ENCODE measurements around the gene ZBTB16. TPM values are rescaled to one million over a fixed set of nuclear protein-coding genes. Genes with fewer than 3 reads are reported as not detected.

The ZBTB16 gene
- total and polyA plus RNA-seq, 4 donors: 32.9 to 283 (median 74.5) TPM

DNA sequence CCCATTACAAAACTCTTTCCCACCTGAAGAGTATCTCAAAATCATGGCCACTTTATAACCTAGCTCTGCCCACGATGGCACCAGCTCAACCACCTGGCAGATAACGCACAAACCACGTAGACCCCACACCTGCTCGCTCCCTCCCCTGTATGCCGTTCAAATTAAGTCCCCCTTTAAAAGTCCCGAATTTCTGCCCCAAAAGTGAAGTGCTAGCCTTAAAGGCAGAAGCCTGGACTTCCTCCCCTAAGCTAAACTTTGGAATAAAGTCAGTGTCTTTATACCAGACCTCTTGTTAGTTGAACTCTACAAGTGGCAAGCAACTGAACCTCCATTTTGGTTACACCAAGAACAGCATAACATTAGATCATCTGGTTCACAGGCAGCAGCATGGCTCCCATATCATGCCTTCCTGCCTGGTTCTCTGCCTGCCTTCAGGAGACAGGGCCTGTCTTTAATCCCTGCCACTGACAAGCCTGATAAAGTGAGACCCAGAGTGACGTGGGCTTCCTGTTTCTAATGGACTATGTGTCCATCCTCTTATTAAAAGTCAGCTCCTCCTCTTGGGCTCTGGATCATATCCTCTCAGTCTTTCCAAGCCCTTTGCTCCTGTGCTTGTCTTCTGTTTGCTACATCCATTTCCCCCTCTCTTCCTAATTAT, 204.1 kb downstream of the ZBTB16 start:
- Histone ChIP-seq H3K4me3 (ENCODE audit: low read length in 2 of 2) (no peak overlapping the region), H3K36me3 (ENCODE audit: control insufficient read depth in 1 of 2, insufficient read depth in 2 of 2, low read length in 1 of 2) (no peaks in the 10 kb centered on the region), H3K27ac (ENCODE audit: low read depth in 1 of 2, low read length in 2 of 2) (no peak overlapping the region), H3K27me3 (ENCODE audit: control insufficient read depth in 1 of 2, insufficient read depth in 2 of 2, low read length in 1 of 2) (no peaks in the 10 kb centered on the region), H3K9me3 (ENCODE audit: control insufficient read depth, low read length) (no peaks in the 10 kb centered on the region), H3K4me1 (ENCODE audit: control insufficient read depth in 1 of 2, insufficient read depth in 2 of 2, low read length in 2 of 2) (no peaks in the 10 kb centered on the region)
- no peak for ATAC-seq (ENCODE audit: low FRiP score)
- DNase-seq: no peak
- intact Hi-C loops (cut with DNase I): loop anchor here in 1 of 2 donors (5.0 kb wide), 2 partner anchors 226 to 366 kb away; no protein-coding TSS in a partner anchor
- WGBS, 2 donors: 79 to 81% methylated on average over 7 of the region's 7 CpGs

DNA sequence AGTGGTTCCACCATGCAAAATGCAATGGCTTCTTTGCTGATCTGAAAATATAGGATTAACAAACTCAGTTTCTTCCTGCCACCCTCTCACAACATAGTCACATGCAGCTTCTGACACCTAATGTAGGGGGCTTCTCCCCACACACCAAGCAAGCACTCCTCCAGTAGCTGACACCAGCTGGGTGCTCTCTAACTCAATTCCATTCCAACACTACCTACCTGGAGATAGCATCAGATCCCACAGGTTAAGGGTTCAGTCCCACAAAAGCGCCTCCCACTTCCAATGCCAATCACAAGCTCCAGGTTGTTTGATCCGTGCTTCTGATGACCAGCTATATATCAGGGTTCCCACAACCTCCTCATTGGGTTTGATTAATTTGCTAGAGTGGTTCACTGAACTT, 204.9 kb downstream of the ZBTB16 start:
- Histone ChIP-seq H3K36me3 (ENCODE audit: control insufficient read depth in 1 of 2, insufficient read depth in 2 of 2, low read length in 1 of 2) (no peaks in the 10 kb centered on the region), H3K9me3 (ENCODE audit: control insufficient read depth, low read length) (no peaks in the 10 kb centered on the region), H3K27ac (ENCODE audit: low read depth in 1 of 2, low read length in 2 of 2) (no peak overlapping the region), H3K27me3 (ENCODE audit: control insufficient read depth in 1 of 2, insufficient read depth in 2 of 2, low read length in 1 of 2) (no peaks in the 10 kb centered on the region), H3K4me3 (ENCODE audit: low read length in 2 of 2) (no peak overlapping the region), H3K4me1 (ENCODE audit: control insufficient read depth in 1 of 2, insufficient read depth in 2 of 2, low read length in 2 of 2) (no peaks in the 10 kb centered on the region)
- intact Hi-C loops (cut with DNase I): loop anchor here in 1 of 2 donors (5.0 kb wide), 2 partner anchors 227 to 367 kb away; no protein-coding TSS in a partner anchor
- DNase-seq (no peak), ATAC-seq (ENCODE audit: low FRiP score) (no peak)
- 88 to 89% methylated on average over 2 of the region's 2 CpGs for WGBS, 2 donors

DNA sequence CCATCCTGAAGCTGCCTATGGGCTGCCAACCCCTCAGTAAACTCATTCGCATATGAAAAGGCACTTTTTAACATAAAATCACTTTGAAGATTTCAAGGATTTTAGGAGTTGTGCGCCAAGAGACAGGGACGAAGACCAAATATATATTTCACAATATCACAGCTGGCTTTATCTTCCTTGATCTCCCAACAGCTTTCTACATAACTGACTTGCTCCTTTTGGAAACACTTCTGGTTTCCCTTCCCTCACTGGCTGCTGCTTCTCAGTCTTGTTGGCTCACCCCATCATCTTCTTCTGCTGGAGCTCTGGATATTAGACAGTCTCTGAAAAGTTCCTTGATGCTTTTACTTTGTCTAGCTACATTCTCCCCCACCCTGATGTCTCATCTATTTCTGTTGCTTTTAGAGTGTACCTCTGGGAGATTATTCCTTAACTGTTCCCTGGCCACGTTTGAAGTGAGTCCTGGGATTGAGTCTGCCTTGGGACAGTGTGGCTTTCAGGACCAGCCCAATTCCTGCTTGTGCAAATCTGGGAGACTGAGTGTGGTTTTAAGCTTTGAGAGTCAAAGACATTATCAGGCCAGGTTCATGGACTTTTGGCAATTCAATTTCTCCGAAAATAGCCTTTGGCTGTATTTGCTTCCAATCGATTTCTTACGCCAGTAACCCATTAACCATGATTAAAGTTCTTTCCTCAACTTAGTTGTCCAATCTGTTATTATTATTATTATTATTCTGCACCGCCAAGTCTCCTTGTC, 205.8 kb downstream of the ZBTB16 start:
- Histone ChIP-seq H3K27me3 (ENCODE audit: control insufficient read depth in 1 of 2, insufficient read depth in 2 of 2, low read length in 1 of 2) (no peaks in the 10 kb centered on the region), H3K4me1 (ENCODE audit: control insufficient read depth in 1 of 2, insufficient read depth in 2 of 2, low read length in 2 of 2) (no peaks in the 10 kb centered on the region), H3K9me3 (ENCODE audit: control insufficient read depth, low read length) (no peaks in the 10 kb centered on the region), H3K4me3 (ENCODE audit: low read length in 2 of 2) (no peak overlapping the region), H3K36me3 (ENCODE audit: control insufficient read depth in 1 of 2, insufficient read depth in 2 of 2, low read length in 1 of 2) (peaks cover 0 to 2% of the 10 kb centered on the region in 2 donors), H3K27ac (ENCODE audit: low read depth in 1 of 2, low read length in 2 of 2) (no peak overlapping the region)
- no peak for ATAC-seq (ENCODE audit: low FRiP score)
- intact Hi-C loops (cut with DNase I): no loop called here
- no peak for DNase-seq
- WGBS, 2 donors: 79 to 80% methylated on average over 8 of the region's 8 CpGs

DNA sequence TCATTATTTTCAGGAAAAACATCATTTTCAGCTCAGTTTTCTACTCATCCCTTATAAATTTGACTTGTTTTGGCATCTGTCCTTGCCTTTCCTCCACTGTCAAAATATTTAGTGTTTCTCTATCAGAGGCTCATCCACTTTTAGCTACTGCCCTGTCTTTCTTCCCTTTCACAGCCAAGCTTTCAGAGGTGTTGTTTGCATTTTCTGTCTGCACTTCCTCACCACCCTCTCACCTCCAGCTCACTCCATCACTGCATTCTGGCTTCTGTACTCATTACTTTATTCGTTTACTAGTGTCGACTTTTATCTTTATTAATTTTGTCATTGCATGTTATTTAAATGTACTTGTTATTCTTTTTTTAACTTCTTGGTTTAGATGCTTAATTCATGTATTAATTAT, 210.0 kb downstream of the ZBTB16 start:
- WGBS, 2 donors: 88 to 91% methylated on average over 2 of the region's 2 CpGs
- ATAC-seq (ENCODE audit: low FRiP score) (no peak), DNase-seq (no peak)
- intact Hi-C loops (cut with DNase I): no loop called here
- no peak overlapping the region for H3K4me3 ChIP-seq (ENCODE audit: low read length in 2 of 2)
- H3K27me3 ChIP-seq (ENCODE audit: control insufficient read depth in 1 of 2, insufficient read depth in 2 of 2, low read length in 1 of 2): no peaks in the 10 kb centered on the region
- no peaks in the 10 kb centered on the region for H3K9me3 ChIP-seq (ENCODE audit: control insufficient read depth, low read length)
- peaks cover 0 to 3% of the 10 kb centered on the region in 2 donors for H3K36me3 ChIP-seq (ENCODE audit: control insufficient read depth in 1 of 2, insufficient read depth in 2 of 2, low read length in 1 of 2)
- peaks cover 0 to 2% of the 10 kb centered on the region in 2 donors for H3K4me1 ChIP-seq (ENCODE audit: control insufficient read depth in 1 of 2, insufficient read depth in 2 of 2, low read length in 2 of 2)
- no peak overlapping the region for H3K27ac ChIP-seq (ENCODE audit: low read depth in 1 of 2, low read length in 2 of 2)

DNA sequence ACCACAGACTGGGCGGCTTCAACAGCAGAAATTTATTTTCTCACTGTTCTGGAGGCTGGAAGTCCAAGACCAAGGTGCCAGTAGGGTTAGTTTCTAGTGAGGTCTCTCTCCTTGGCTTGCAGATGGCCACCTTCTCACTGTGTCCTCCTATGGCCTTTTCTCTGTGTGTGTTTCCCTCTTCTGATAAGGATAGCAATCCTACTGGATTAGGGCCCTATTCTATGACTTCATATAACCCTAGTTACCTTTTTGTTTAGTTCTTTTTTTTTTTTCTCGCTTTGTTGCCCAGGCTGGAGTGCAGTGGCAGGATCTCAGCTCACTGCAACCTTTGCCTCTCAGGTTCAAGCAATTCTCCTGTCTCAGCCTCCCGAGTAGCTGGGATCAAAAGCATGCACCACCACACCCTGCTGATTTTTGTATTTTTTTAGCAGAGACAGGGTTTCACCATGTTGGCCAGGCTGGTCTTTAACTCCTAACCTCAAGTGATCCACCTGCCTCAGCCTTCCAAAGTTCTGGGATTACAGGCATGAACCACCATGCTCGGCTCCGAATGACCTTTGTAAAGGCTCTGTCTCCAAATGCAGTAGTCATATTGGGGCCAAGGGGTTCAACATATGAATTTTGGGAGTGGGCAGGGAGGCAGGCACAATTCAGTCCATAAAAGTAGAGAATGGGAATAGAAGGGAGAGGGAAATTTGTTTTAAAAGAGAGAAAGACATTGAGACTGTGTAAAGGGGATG, 211.2 kb downstream of the ZBTB16 start:
- 95 to 96% methylated on average over 5 of the region's 5 CpGs for whole genome bisulfite sequencing, 2 donors
- Histone ChIP-seq H3K27me3 (ENCODE audit: control insufficient read depth in 1 of 2, insufficient read depth in 2 of 2, low read length in 1 of 2) (no peaks in the 10 kb centered on the region), H3K27ac (ENCODE audit: low read depth in 1 of 2, low read length in 2 of 2) (no peak overlapping the region), H3K36me3 (ENCODE audit: control insufficient read depth in 1 of 2, insufficient read depth in 2 of 2, low read length in 1 of 2) (peaks cover 0 to 3% of the 10 kb centered on the region in 2 donors), H3K9me3 (ENCODE audit: control insufficient read depth, low read length) (no peaks in the 10 kb centered on the region), H3K4me3 (ENCODE audit: low read length in 2 of 2) (no peak overlapping the region), H3K4me1 (ENCODE audit: control insufficient read depth in 1 of 2, insufficient read depth in 2 of 2, low read length in 2 of 2) (peaks cover 0 to 2% of the 10 kb centered on the region in 2 donors)
- DNase-seq: no peak
- no peak for ATAC-seq (ENCODE audit: low FRiP score)
- intact Hi-C loops (cut with DNase I): no loop called here

DNA sequence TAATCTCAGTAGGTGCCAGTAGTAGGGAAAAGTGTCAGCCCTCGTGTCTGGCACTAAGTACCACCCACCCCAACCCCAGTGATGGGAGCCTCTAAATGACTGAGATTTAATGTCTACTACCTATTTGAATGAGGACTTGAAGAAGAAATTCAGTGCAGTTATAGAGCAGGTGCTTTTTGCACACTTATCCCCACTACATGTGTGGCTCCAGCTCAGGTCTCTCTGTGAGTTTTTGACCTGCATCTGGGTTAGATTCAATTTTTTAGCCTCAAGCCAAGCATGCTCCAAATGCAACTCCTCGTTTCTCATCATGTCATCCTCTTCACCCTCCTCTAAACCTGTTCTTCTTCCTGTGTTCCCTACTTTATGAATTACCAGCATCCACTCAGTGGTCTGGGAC, 211.8 kb downstream of the ZBTB16 start:
- Histone ChIP-seq H3K4me3 (ENCODE audit: low read length in 2 of 2) (no peak overlapping the region), H3K9me3 (ENCODE audit: control insufficient read depth, low read length) (no peaks in the 10 kb centered on the region), H3K27me3 (ENCODE audit: control insufficient read depth in 1 of 2, insufficient read depth in 2 of 2, low read length in 1 of 2) (no peaks in the 10 kb centered on the region), H3K4me1 (ENCODE audit: control insufficient read depth in 1 of 2, insufficient read depth in 2 of 2, low read length in 2 of 2) (peaks cover 0 to 2% of the 10 kb centered on the region in 2 donors), H3K27ac (ENCODE audit: low read depth in 1 of 2, low read length in 2 of 2) (no peak overlapping the region), H3K36me3 (ENCODE audit: control insufficient read depth in 1 of 2, insufficient read depth in 2 of 2, low read length in 1 of 2) (peaks cover 0 to 3% of the 10 kb centered on the region in 2 donors)
- 85 to 93% methylated on average over 2 of the region's 2 CpGs for WGBS, 2 donors
- ATAC-seq (ENCODE audit: low FRiP score) (no peak), DNase-seq (no peak)
- intact Hi-C loops (cut with DNase I): no loop called here

DNA sequence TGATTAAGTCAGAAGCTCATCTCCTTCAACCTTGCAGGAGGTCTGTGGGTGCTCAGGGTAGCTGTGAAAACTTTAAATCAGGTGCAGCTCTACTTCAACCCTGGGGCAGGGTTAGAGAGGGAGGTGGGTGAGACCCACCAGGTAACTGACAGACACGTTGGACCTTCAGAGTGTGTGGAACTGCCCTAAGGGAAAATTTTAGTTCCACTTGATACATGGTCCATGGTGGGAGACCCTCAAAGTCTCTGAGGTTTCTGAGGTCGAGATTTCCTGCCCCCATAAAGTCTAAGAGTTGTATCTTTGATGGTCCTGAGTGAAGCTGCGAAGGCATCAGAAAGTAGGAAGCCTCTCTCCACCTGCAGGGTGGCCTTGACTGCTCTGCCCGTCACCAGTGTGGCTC, 212.8 kb downstream of the ZBTB16 start:
- Histone ChIP-seq H3K27me3 (ENCODE audit: control insufficient read depth in 1 of 2, insufficient read depth in 2 of 2, low read length in 1 of 2) (no peaks in the 10 kb centered on the region), H3K4me3 (ENCODE audit: low read length in 2 of 2) (no peak overlapping the region), H3K4me1 (ENCODE audit: control insufficient read depth in 1 of 2, insufficient read depth in 2 of 2, low read length in 2 of 2) (peaks cover 0 to 2% of the 10 kb centered on the region in 2 donors), H3K9me3 (ENCODE audit: control insufficient read depth, low read length) (no peaks in the 10 kb centered on the region), H3K36me3 (ENCODE audit: control insufficient read depth in 1 of 2, insufficient read depth in 2 of 2, low read length in 1 of 2) (peaks cover 0 to 3% of the 10 kb centered on the region in 2 donors), H3K27ac (ENCODE audit: low read depth in 1 of 2, low read length in 2 of 2) (no peak overlapping the region)
- intact Hi-C loops (cut with DNase I): no loop called here
- WGBS, 2 donors: 84 to 87% methylated on average over 4 of the region's 4 CpGs
- DNase-seq: no peak
- ATAC-seq (ENCODE audit: low FRiP score): no peak

DNA sequence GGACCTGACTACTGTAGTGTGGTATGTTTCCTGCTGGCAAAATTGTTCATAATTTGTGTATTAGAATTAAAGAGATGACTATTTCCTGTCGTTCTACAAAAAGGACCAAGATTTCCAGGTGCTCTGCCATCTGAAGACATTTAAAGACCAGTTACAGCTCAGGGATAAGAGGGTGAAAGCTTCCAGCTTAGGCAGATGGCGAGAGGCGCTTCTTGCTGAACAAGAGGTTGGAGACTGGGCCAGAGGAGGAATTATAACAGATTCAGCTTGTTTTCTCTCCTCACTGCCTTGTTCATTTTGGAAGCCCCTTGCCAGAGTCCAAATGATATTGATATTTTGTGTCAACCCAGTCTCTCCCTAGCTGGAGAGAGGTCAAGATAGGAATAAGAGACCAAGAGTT, 213.6 kb downstream of the ZBTB16 start:
- 91 to 93% methylated on average over 3 of the region's 3 CpGs for WGBS, 2 donors
- no peak for DNase-seq
- no peaks in the 10 kb centered on the region for H3K27me3 ChIP-seq (ENCODE audit: control insufficient read depth in 1 of 2, insufficient read depth in 2 of 2, low read length in 1 of 2)

More for the DNA sequence above, 213.6 kb downstream of the ZBTB16 start:
- intact Hi-C loops (cut with DNase I): no loop called here
- Histone ChIP-seq H3K4me3 (ENCODE audit: low read length in 2 of 2) (no peak overlapping the region), H3K9me3 (ENCODE audit: control insufficient read depth, low read length) (no peaks in the 10 kb centered on the region), H3K27ac (ENCODE audit: low read depth in 1 of 2, low read length in 2 of 2) (no peak overlapping the region), H3K4me1 (ENCODE audit: control insufficient read depth in 1 of 2, insufficient read depth in 2 of 2, low read length in 2 of 2) (peaks cover 0 to 2% of the 10 kb centered on the region in 2 donors), H3K36me3 (ENCODE audit: control insufficient read depth in 1 of 2, insufficient read depth in 2 of 2, low read length in 1 of 2) (peaks cover 0 to 3% of the 10 kb centered on the region in 2 donors)
- ATAC-seq (ENCODE audit: low FRiP score): no peak

Measured in aorta (tissue), 5 donors.